ENCODE results near the gene NEURL1B.

GRCh38 chr5:172719211-172719610 lies 78.1 kb downstream of the NEURL1B start:
- TF ChIP-seq IRF3 (IDR thresholded peaks at IDR 0.05; ENCODE audit: low read depth, low read length) (no peak), YY1 (IDR thresholded peaks at IDR 0.05; ENCODE audit: low read depth) (no peak), CTCF (IDR thresholded peaks at IDR 0.05) (no peak), USF1 (IDR thresholded peaks at IDR 0.05; ENCODE audit: borderline replicate concordance, low read depth) (no peak), NFIC (IDR thresholded peaks at IDR 0.05; ENCODE audit: borderline replicate concordance) (no peak), RXRA (IDR thresholded peaks at IDR 0.05; ENCODE audit: borderline replicate concordance, low read depth) (no peak), EP300 (IDR thresholded peaks at IDR 0.05; ENCODE audit: borderline replicate concordance in 1 of 2, low read depth in 1 of 2, low read length in 1 of 2) (no peak), USF2 (IDR thresholded peaks at IDR 0.05; ENCODE audit: borderline replicate concordance, low read depth, low read length) (no peak)
